ENCODE measurements around the gene CUL2.
"Not testable (repeated sequence)": the region's sequence is repeated elsewhere in the genome, so short reads cannot be mapped to it uniquely, and the experiment has no call there.

Gene CUL2

GRCh38 chr10:34971606-34972334 is 118.4 kb downstream of the CUL2 start:
- H3K9me3 ChIP-seq (ENCODE audit: control insufficient read depth, low read length); H3K4me3 ChIP-seq (ENCODE audit: low read length); H3K36me3 ChIP-seq (ENCODE audit: control insufficient read depth, insufficient read depth, low read length); H3K9ac ChIP-seq (ENCODE audit: low read length); H3K4me1 ChIP-seq (ENCODE audit: control insufficient read depth, insufficient read depth, low read length); H3K27me3 ChIP-seq (ENCODE audit: control insufficient read depth, insufficient read depth, low read length): not testable (repeated sequence)

GRCh38 chr10:34969171-34969570 is 121.0 kb downstream of the CUL2 start:
- no peak overlapping the region for H3K9ac ChIP-seq (ENCODE audit: low read length)
- H3K36me3 ChIP-seq (ENCODE audit: control insufficient read depth, insufficient read depth, low read length) = no peaks in the 10 kb centered on the region
- H3K27me3 ChIP-seq (ENCODE audit: control insufficient read depth, insufficient read depth, low read length) = no peaks in the 10 kb centered on the region
- no peaks in the 10 kb centered on the region for H3K9me3 ChIP-seq (ENCODE audit: control insufficient read depth, low read length)
- H3K4me3 ChIP-seq (ENCODE audit: low read length) = no peak overlapping the region
- H3K4me1 ChIP-seq (ENCODE audit: control insufficient read depth, insufficient read depth, low read length) = no peaks in the 10 kb centered on the region

- Histone ChIP-seq H3K4me3 (ENCODE audit: low read length) (no peak overlapping the region), H3K9ac (ENCODE audit: low read length) (no peak overlapping the region), H3K36me3 (ENCODE audit: control insufficient read depth, insufficient read depth, low read length) (no peaks in the 10 kb centered on the region), H3K27me3 (ENCODE audit: control insufficient read depth, insufficient read depth, low read length) (no peaks in the 10 kb centered on the region), H3K4me1 (ENCODE audit: control insufficient read depth, insufficient read depth, low read length) (no peaks in the 10 kb centered on the region), H3K9me3 (ENCODE audit: control insufficient read depth, low read length) (no peaks in the 10 kb centered on the region)
These were observed 122.7 kb downstream of the CUL2 start for GRCh38 chr10:34967335-34967880.

DNA sequence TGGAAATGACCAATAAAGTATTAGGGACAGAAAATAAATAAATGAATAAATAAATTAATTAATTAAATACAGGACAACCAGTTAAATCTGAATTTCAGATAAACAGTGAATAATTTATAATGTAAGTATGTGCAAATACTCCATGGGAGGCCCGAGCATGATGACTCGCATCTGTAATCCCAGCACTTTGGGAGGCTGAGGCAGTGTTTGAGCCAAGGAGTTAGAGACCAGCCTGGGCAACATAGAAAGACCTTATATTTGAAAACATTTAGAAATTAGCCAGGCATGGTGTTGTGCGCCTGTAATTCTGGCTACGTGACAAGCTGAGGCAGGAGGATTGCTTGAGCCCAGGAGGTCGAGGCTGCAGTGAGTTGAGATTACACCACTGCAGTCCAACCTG is 123.7 kb downstream of the CUL2 start:
- no peaks in the 10 kb centered on the region for H3K36me3 ChIP-seq (ENCODE audit: control insufficient read depth, insufficient read depth, low read length)
- no peaks in the 10 kb centered on the region for H3K9me3 ChIP-seq (ENCODE audit: control insufficient read depth, low read length)
- no peak overlapping the region for H3K4me3 ChIP-seq (ENCODE audit: low read length)
- no peaks in the 10 kb centered on the region for H3K27me3 ChIP-seq (ENCODE audit: control insufficient read depth, insufficient read depth, low read length)
- no peaks in the 10 kb centered on the region for H3K4me1 ChIP-seq (ENCODE audit: control insufficient read depth, insufficient read depth, low read length)
- H3K9ac ChIP-seq (ENCODE audit: low read length) = no peak overlapping the region

DNA sequence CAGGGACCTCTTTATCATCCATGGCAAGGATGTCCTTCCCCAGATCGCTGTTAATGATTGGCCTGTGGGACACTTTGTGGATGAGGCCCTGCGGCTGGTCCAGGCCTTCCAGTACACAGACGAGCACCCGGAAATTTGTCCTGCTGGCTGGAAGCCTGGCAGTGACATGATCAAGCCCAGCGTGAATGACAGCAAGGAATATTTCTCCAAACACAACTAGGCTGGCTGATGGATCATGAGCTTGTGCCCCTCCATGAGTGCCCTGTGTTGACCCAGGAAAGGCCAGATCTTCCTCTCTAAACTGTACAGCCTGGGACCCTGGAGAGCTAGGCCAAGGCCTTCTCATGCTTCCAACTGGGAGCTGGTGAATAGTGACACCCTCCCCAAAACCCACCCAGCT is 124.1 kb downstream of the CUL2 start:
- no peak overlapping the region for H3K9ac ChIP-seq (ENCODE audit: low read length)
- H3K36me3 ChIP-seq (ENCODE audit: control insufficient read depth, insufficient read depth, low read length) = no peaks in the 10 kb centered on the region
- H3K9me3 ChIP-seq (ENCODE audit: control insufficient read depth, low read length) = no peaks in the 10 kb centered on the region
- no peaks in the 10 kb centered on the region for H3K27me3 ChIP-seq (ENCODE audit: control insufficient read depth, insufficient read depth, low read length)
- no peaks in the 10 kb centered on the region for H3K4me1 ChIP-seq (ENCODE audit: control insufficient read depth, insufficient read depth, low read length)
- no peak overlapping the region for H3K4me3 ChIP-seq (ENCODE audit: low read length)

DNA sequence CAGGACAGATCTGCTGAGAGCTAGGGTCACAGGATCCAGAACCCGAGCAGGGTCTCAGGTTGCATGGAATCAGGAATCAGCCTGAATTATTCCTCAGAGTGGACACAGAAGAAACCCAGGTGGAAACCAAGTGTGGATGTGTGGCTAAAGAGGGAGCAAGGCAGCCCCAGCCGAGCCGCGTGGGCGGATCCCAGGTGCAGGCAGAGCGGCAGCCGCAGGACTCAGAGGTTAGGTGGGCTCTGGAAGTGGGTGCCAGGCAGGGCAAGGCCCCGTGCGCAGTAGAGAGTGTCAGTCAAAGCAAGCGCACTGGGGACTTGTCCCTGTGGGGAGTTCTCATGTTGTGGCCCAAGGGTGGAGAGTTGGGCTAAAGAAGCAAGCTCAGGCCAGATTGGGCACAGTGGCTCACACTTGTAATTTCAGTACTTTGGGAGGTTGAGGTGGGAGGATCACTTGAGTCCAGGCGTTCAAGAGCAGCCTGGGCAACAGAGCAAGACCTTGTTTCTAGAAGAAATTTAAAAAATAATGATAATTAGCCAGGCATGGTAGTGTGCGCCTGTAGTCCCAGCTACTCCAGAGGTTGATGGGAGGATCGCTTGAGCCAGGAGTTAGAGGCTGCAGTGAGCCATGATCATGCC is 125.9 kb downstream of the CUL2 start:
- H3K9ac ChIP-seq (ENCODE audit: low read length) = no peak overlapping the region
- no peaks in the 10 kb centered on the region for H3K9me3 ChIP-seq (ENCODE audit: control insufficient read depth, low read length)
- H3K4me3 ChIP-seq (ENCODE audit: low read length) = no peak overlapping the region
- no peaks in the 10 kb centered on the region for H3K4me1 ChIP-seq (ENCODE audit: control insufficient read depth, insufficient read depth, low read length)
- H3K27me3 ChIP-seq (ENCODE audit: control insufficient read depth, insufficient read depth, low read length) = no peaks in the 10 kb centered on the region
- H3K36me3 ChIP-seq (ENCODE audit: control insufficient read depth, insufficient read depth, low read length) = no peaks in the 10 kb centered on the region

- H3K27me3 ChIP-seq (ENCODE audit: control insufficient read depth, insufficient read depth, low read length) = no peaks in the 10 kb centered on the region
- no peak overlapping the region for H3K9ac ChIP-seq (ENCODE audit: low read length)
- H3K36me3 ChIP-seq (ENCODE audit: control insufficient read depth, insufficient read depth, low read length) = no peaks in the 10 kb centered on the region
- H3K4me3 ChIP-seq (ENCODE audit: low read length) = no peak overlapping the region
- H3K9me3 ChIP-seq (ENCODE audit: control insufficient read depth, low read length) = no peaks in the 10 kb centered on the region
- no peaks in the 10 kb centered on the region for H3K4me1 ChIP-seq (ENCODE audit: control insufficient read depth, insufficient read depth, low read length)
These were observed 127.3 kb downstream of the CUL2 start for GRCh38 chr10:34962866-34963265.

DNA sequence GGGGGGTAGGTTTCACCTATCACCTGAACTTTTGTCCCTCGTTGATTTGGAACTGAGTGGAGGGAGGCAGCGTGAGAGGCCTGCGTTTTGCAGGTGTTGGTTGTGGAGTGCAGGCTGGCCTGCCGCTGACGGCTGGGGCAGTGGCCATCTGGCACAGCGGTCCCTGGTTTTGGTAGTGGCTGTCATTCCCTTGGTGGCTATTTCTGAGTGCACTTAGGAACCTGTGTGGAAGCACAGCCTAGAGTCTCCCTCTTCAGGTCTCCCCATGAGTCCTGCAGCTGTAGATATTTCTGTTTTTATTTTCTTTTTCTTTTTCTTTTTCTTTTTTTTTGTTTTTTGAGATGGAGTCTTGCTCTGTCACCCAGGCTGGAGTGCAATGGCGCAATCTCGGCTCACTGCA is 129.2 kb downstream of the CUL2 start:
- Histone ChIP-seq H3K27me3 (ENCODE audit: control insufficient read depth, insufficient read depth, low read length) (no peaks in the 10 kb centered on the region), H3K4me1 (ENCODE audit: control insufficient read depth, insufficient read depth, low read length) (no peaks in the 10 kb centered on the region), H3K9ac (ENCODE audit: low read length) (no peak overlapping the region), H3K36me3 (ENCODE audit: control insufficient read depth, insufficient read depth, low read length) (no peaks in the 10 kb centered on the region), H3K4me3 (ENCODE audit: low read length) (no peak overlapping the region), H3K9me3 (ENCODE audit: control insufficient read depth, low read length) (no peaks in the 10 kb centered on the region)

DNA sequence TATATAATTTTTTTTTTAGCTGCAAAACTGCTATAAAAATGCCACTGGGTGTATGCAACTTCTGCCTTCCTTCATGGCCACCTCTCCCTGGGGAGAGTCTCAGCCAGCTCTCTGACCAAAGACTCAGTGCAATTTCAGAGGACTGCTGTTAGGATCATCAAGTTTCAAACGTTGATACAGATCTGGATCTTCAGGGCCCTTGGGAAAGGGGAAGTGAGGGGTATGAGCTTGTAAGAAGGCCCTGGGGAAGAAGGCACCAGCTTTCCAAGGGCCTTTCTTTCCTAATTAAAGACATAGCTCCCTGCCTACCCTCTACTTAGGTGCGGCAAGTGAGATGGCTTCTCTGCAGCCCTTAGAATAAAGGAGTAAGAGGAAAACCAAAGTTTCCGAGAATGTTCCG is 130.4 kb downstream of the CUL2 start:
- no peak overlapping the region for H3K4me3 ChIP-seq (ENCODE audit: low read length)
- H3K9ac ChIP-seq (ENCODE audit: low read length) = no peak overlapping the region
- H3K9me3 ChIP-seq (ENCODE audit: control insufficient read depth, low read length) = no peaks in the 10 kb centered on the region
- H3K4me1 ChIP-seq (ENCODE audit: control insufficient read depth, insufficient read depth, low read length) = no peaks in the 10 kb centered on the region
- H3K27me3 ChIP-seq (ENCODE audit: control insufficient read depth, insufficient read depth, low read length) = no peaks in the 10 kb centered on the region
- H3K36me3 ChIP-seq (ENCODE audit: control insufficient read depth, insufficient read depth, low read length) = no peaks in the 10 kb centered on the region

- Histone ChIP-seq H3K4me1 (ENCODE audit: control insufficient read depth, insufficient read depth, low read length) (peaks cover 1% of the 10 kb centered on the region), H3K27me3 (ENCODE audit: control insufficient read depth, insufficient read depth, low read length) (no peaks in the 10 kb centered on the region), H3K36me3 (ENCODE audit: control insufficient read depth, insufficient read depth, low read length) (no peaks in the 10 kb centered on the region), H3K9me3 (ENCODE audit: control insufficient read depth, low read length) (no peaks in the 10 kb centered on the region), H3K4me3 (ENCODE audit: low read length) (no peak overlapping the region), H3K9ac (ENCODE audit: low read length) (no peak overlapping the region)
These were observed 130.8 kb downstream of the CUL2 start for GRCh38 chr10:34959321-34959720.
